Neural cell (in vitro differentiated cells): ENCODE results near the gene LENEP. TPM values are rescaled to one million over a fixed set of nuclear protein-coding genes. Genes with fewer than 3 reads are reported as not detected.

Experiments used
- H2AFZ ChIP-seq: fragments of 200-600, 300-800 bp; sonication (generic), shearing (Covaris generic); 2 replicates; pipeline ENCODE4 v1.6.0; 2014; ENCODE audit warnings: low read depth, mild to moderate bottlenecking, antibody characterized with exemption, low read length, moderate library complexity
- H3F3A ChIP-seq: fragments of 200-600 bp; shearing (Covaris generic); 2 replicates; pipeline ENCODE4 v1.6.1; 2016; ENCODE audit warnings: mild to moderate bottlenecking, moderate library complexity, mixed read lengths, antibody characterized with exemption, low read length; ENCODE audit not compliant: insufficient read depth, poor library complexity, severe bottlenecking
- H3K27ac ChIP-seq: fragments of 200-600, 300-800 bp; sonication (generic), shearing (Covaris generic); 2 replicates; pipeline ENCODE4 v1.5.1; 2014; ENCODE audit warnings: mild to moderate bottlenecking, low read length, moderate library complexity
- H3K27me3 ChIP-seq: fragments of 300-800, 200-600 bp; sonication (generic), shearing (Covaris generic); 2 replicates; pipeline ENCODE4 v1.6.0; 2014; ENCODE audit warnings: mild to moderate bottlenecking, low read depth, low read length, moderate library complexity; ENCODE audit not compliant: insufficient read depth
- H3K36me3 ChIP-seq: fragments of 300-800, 200-600 bp; sonication (generic), shearing (Covaris generic); 2 replicates; pipeline ENCODE4 v1.5.1; 2014; ENCODE audit warnings: mild to moderate bottlenecking, antibody characterized with exemption, low read length, moderate library complexity; ENCODE audit not compliant: insufficient read depth
- H3K4me2 ChIP-seq: fragments of 300-800, 200-600 bp; sonication (generic), shearing (Covaris generic); 2 replicates; pipeline ENCODE4 v1.6.0; 2014; ENCODE audit warnings: mild to moderate bottlenecking, low read length
- H3K4me3 ChIP-seq: fragments of 300-800, 200-600 bp; sonication (generic), shearing (Covaris generic); 2 replicates; pipeline ENCODE4 v1.5.1; 2014; ENCODE audit warnings: mild to moderate bottlenecking, low read length, moderate library complexity
- H3K79me2 ChIP-seq: fragments of 200-600 bp; shearing (Covaris generic); replicated peaks from 2 replicates; pipeline ENCODE4 v1.6.0; 2014; ENCODE audit warnings: mild to moderate bottlenecking, low read length, moderate library complexity; ENCODE audit not compliant: insufficient read depth
- H3K9ac ChIP-seq: fragments of 300-800, 200-600 bp; sonication (generic), shearing (Covaris generic); 2 replicates; pipeline ENCODE4 v1.6.1; 2016; ENCODE audit warnings: mild to moderate bottlenecking, low read length, mixed read lengths
- H3K9me2 ChIP-seq: fragments of 200-600 bp; shearing (Covaris generic); 2 replicates; pipeline ENCODE4 v1.6.1; 2016; ENCODE audit warnings: mild to moderate bottlenecking, low read length, mixed read lengths; ENCODE audit not compliant: insufficient read depth
- H3K9me3 ChIP-seq: fragments of 200-600, 300-800 bp; sonication (generic), shearing (Covaris generic); 2 replicates; pipeline ENCODE4 v1.6.1; 2016; ENCODE audit warnings: mild to moderate bottlenecking, mixed run types, low read length, moderate library complexity, mixed read lengths
- H4K20me1 ChIP-seq: fragments of 200-600 bp; shearing (Covaris generic); 2 replicates; pipeline ENCODE4 v1.6.1; 2016; ENCODE audit warnings: mild to moderate bottlenecking, mixed run types; ENCODE audit not compliant: insufficient read depth
- CTCF ChIP-seq: fragments of 450-650 bp; IDR thresholded peaks from 2 replicates; pipeline ENCODE4 v1.5.1; 2014; ENCODE audit warnings: antibody characterized with exemption, mild to moderate bottlenecking, moderate library complexity; ENCODE audit not compliant: poor library complexity, severe bottlenecking
- EP300 ChIP-seq: fragments of 450-650 bp; conservative IDR thresholded peaks from 2 replicates; pipeline ENCODE4 v1.6.1; 2014; ENCODE audit warnings: antibody characterized with exemption, mild to moderate bottlenecking, moderate library complexity; ENCODE audit not compliant: poor library complexity, severe bottlenecking
- EZH2 ChIP-seq: fragments of 200-600, 300-800 bp; shearing (Covaris generic), sonication (generic); IDR thresholded peaks from 2 replicates; pipeline ENCODE4 v1.6.1; 2014; ENCODE audit warnings: antibody characterized with exemption, low read length, borderline replicate concordance, mild to moderate bottlenecking; ENCODE audit not compliant: insufficient read depth, poor library complexity, severe bottlenecking
- MXI1 ChIP-seq: fragments of 450-650 bp; conservative IDR thresholded peaks from 2 replicates; pipeline ENCODE4 v1.6.1; 2014; ENCODE audit warnings: antibody characterized with exemption, mild to moderate bottlenecking; ENCODE audit not compliant: poor library complexity, severe bottlenecking
- POLR2AphosphoS5 ChIP-seq: IDR thresholded peaks from 2 replicates; pipeline ENCODE4 v1.6.1; 2012
- RAD21 ChIP-seq: fragments of 450-650 bp; conservative IDR thresholded peaks from 2 replicates; pipeline ENCODE4 v1.6.1; 2014; ENCODE audit warnings: antibody characterized with exemption, mild to moderate bottlenecking, moderate library complexity
- SMC3 ChIP-seq: fragments of 450-650 bp; conservative IDR thresholded peaks from 2 replicates; pipeline ENCODE4 v1.6.1; 2014; ENCODE audit warnings: antibody characterized with exemption, mild to moderate bottlenecking, moderate library complexity; ENCODE audit not compliant: poor library complexity
- TAF1 ChIP-seq: IDR thresholded peaks from 2 replicates; pipeline ENCODE4 v1.6.1; 2012; ENCODE audit warnings: low read depth
- polyA plus RNA-seq: library from polyadenylated mRNA; depleted of rRNA; stranded (reverse); fragments of >200 nt; gene quantifications from 2 replicates; pipeline ENCODE4 v1.2.3, GENCODE V29; 2014
- TF ChIP-seq, protein P1 (sequence below): IDR thresholded peaks from 2 replicates; pipeline ENCODE4 v1.6.1; 2012; ENCODE audit warnings: borderline replicate concordance

The LENEP gene
- polyA plus RNA-seq, 1 donor from 2014 or later: not detected

DNA sequence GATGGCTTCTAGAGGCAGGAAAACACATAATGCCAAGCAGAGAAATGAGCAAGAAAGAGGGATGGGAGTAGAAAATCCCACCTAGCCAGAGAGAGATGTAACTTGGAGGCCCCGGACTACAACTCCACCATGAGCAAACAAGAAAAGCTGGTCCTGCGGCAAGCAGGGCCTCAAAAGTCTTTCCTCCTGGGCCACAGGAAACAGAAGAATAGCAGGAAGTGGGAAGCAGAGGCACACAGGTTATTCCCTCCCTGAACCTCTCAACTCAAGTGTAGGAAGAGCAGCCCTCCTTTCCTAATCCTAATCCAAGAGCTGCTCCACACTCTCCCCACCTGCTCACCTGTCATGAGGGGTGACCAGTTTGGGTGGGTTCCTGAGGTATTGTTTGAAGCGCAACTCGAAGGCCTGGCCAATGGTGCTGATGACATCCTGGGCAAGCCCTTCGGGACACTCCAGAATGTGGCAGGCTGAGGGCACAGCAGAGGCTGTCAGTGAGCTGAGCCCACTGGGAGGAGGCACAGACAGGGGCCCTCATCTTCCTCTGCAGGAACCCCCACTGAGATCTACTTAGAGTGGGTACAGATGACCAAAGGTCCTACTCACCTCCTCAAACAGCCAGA is 25.9 kb upstream of the LENEP start:
- Histone ChIP-seq H3F3A (no peaks in the 10 kb centered on the region), H3K9me3 (no peaks in the 10 kb centered on the region), H3K79me2 (peaks cover 8% of the 10 kb centered on the region), H3K27me3 (no peaks in the 10 kb centered on the region), H3K36me3 (no peaks in the 10 kb centered on the region), H3K27ac (no peak overlapping the region), H4K20me1 (no peaks in the 10 kb centered on the region), H3K4me3 (no peak overlapping the region), H2AFZ (no peak overlapping the region), H3K4me2 (no peak overlapping the region), H3K9me2 (no peaks in the 10 kb centered on the region), H3K9ac (no peak overlapping the region)
- TF ChIP-seq CTCF (no peak), EZH2 (no peak), RAD21 (no peak), POLR2AphosphoS5 (no peak)
- TF ChIP-seq, protein P1, sequence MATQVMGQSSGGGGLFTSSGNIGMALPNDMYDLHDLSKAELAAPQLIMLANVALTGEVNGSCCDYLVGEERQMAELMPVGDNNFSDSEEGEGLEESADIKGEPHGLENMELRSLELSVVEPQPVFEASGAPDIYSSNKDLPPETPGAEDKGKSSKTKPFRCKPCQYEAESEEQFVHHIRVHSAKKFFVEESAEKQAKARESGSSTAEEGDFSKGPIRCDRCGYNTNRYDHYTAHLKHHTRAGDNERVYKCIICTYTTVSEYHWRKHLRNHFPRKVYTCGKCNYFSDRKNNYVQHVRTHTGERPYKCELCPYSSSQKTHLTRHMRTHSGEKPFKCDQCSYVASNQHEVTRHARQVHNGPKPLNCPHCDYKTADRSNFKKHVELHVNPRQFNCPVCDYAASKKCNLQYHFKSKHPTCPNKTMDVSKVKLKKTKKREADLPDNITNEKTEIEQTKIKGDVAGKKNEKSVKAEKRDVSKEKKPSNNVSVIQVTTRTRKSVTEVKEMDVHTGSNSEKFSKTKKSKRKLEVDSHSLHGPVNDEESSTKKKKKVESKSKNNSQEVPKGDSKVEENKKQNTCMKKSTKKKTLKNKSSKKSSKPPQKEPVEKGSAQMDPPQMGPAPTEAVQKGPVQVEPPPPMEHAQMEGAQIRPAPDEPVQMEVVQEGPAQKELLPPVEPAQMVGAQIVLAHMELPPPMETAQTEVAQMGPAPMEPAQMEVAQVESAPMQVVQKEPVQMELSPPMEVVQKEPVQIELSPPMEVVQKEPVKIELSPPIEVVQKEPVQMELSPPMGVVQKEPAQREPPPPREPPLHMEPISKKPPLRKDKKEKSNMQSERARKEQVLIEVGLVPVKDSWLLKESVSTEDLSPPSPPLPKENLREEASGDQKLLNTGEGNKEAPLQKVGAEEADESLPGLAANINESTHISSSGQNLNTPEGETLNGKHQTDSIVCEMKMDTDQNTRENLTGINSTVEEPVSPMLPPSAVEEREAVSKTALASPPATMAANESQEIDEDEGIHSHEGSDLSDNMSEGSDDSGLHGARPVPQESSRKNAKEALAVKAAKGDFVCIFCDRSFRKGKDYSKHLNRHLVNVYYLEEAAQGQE: no peak

GRCh38 chr1:154968731-154969130 is 24.7 kb upstream of the LENEP start:
- Histone ChIP-seq H3K79me2 (no peaks in the 10 kb centered on the region), H3K27me3 (no peaks in the 10 kb centered on the region), H3K4me2 (no peak overlapping the region), H3K27ac (no peak overlapping the region), H3K4me3 (no peak overlapping the region), H3K9me3 (no peaks in the 10 kb centered on the region), H3F3A (no peaks in the 10 kb centered on the region), H3K9ac (no peak overlapping the region), H4K20me1 (no peaks in the 10 kb centered on the region), H3K9me2 (no peaks in the 10 kb centered on the region), H3K36me3 (no peaks in the 10 kb centered on the region), H2AFZ (no peak overlapping the region)
- TF ChIP-seq EP300: no peak
- no peak for TF ChIP-seq MXI1
- TF ChIP-seq CTCF: no peak
- TF ChIP-seq RAD21: no peak
- no peak for TF ChIP-seq SMC3
- TF ChIP-seq POLR2AphosphoS5: no peak
- no peak for TF ChIP-seq TAF1
- TF ChIP-seq, protein P1: no peak
- TF ChIP-seq EZH2: no peak
